HCT116 (cell line): ENCODE results near the gene JAK1. TPM values are rescaled to one million over a fixed set of nuclear protein-coding genes. Genes with fewer than 3 reads are reported as not detected.

Experiments
- ATAC-seq: fragments of 200-7000 bp; cut with Tn5 transposase; 2 replicates; pipeline ENCODE4 v1.9.1; 2020; ENCODE audit warnings: mild to moderate bottlenecking, moderate library complexity
- BruUV-seq: library from RNA; stranded (reverse); fragments of 400-500 nt; replicated peaks from 2 replicates; lab custom pipeline; 2021; lab: Mats Ljungman, UMichigan
- CTCF ChIA-PET: fragments of 300-600 bp; sonication (Branson Sonifier 250); formaldehyde crosslinking; loops from one replicate; lab custom pipeline; 2021; ENCODE audit warnings: antibody characterized with exemption; lab: Charles Lee
- POLR2A ChIA-PET: fragments of 300-600, 350-600 bp; sonication (Branson Sonifier 250); formaldehyde crosslinking; loops from one replicate; lab custom pipeline; 2021; ENCODE audit warnings: antibody characterized with exemption; lab: Charles Lee
- RAD21 ChIA-PET, 2 experiments: fragments of 300-600 bp; sonication (Branson Sonifier 250); formaldehyde crosslinking; loops; one replicate each; lab custom pipeline; 2023; ENCODE audit warnings: low total read pairs in 2 of 2; ENCODE audit not compliant: uncharacterized antibody in 2 of 2, unreplicated experiment in 2 of 2, low non-redundant PET in 1 of 2; lab: Charles Lee
- DNase-seq: peaks from one replicate; pipeline ENCODE4 v3.0.0-alpha.2; 2010; ENCODE audit warnings: low read depth, low spot score
- H2AFZ ChIP-seq: fragments of 200-600 bp; shearing (Covaris generic), sonication (generic); 2 replicates; pipeline ENCODE4 v1.6.1; 2017; ENCODE audit warnings: low read depth, mixed run types, mixed read lengths, antibody characterized with exemption, low read length; ENCODE audit not compliant: poor library complexity, severe bottlenecking
- H3K27ac ChIP-seq: 2 replicates; pipeline ENCODE4 v1.5.1; 2012; ENCODE audit warnings: low read depth, low read length
- H3K27me3 ChIP-seq: fragments of 200-600 bp; sonication (generic); 2 replicates; pipeline ENCODE4 v1.6.1; 2016; ENCODE audit warnings: mixed run types, low read length, mixed read lengths; ENCODE audit not compliant: insufficient read depth
- H3K36me3 ChIP-seq, 2 experiments: fragments of 200-500 bp in 1 of 2; fragments of 200-600 bp in 1 of 2; sonication (Bioruptor generic) in 1 of 2; sonication (generic) in 1 of 2; 2 replicates each; pipeline versions ENCODE4 v1.5.1 to v1.6.1; 2014 to 2016; ENCODE audit warnings: low read length in 2 of 2, inconsistent platforms in 1 of 2, mixed read lengths in 1 of 2, mixed run types in 1 of 2; ENCODE audit not compliant: insufficient read depth in 2 of 2, control insufficient read depth in 1 of 2
- H3K4me1 ChIP-seq, 2 experiments: fragments of 200-600 bp in 1 of 2; sonication (generic) in 1 of 2; 2 replicates each; pipeline versions ENCODE4 v1.5.1 to v1.6.1; 2012 to 2017; ENCODE audit warnings: low read length in 2 of 2, inconsistent platforms in 1 of 2, mild to moderate bottlenecking in 1 of 2, mixed read lengths in 1 of 2, mixed run types in 1 of 2, moderate library complexity in 1 of 2; ENCODE audit not compliant: insufficient read depth in 2 of 2, control insufficient read depth in 1 of 2
- H3K4me2 ChIP-seq: fragments of 200-600 bp; sonication (generic); 2 replicates; pipeline ENCODE4 v1.6.1; 2017; ENCODE audit warnings: mixed run types, low read length, mixed read lengths
- H3K4me3 ChIP-seq, 2 experiments: fragments of 200-600 bp in 1 of 2; sonication (generic) in 1 of 2; replicated peaks in 1 of 2; 2 replicates each; pipeline ENCODE4 v1.5.1; 2011 to 2016; ENCODE audit warnings: low read length in 2 of 2, control low read depth in 1 of 2, low read depth in 1 of 2, mild to moderate bottlenecking in 1 of 2, mixed read lengths in 1 of 2, mixed run types in 1 of 2
- H3K79me2 ChIP-seq: fragments of 200-600 bp; sonication (generic); 2 replicates; pipeline ENCODE4 v1.6.1; 2017; ENCODE audit warnings: mild to moderate bottlenecking, mixed run types, low read length, moderate library complexity, mixed read lengths; ENCODE audit not compliant: insufficient read depth
- H3K9ac ChIP-seq: fragments of 200-600 bp; sonication (generic); 2 replicates; pipeline ENCODE4 v1.6.1; 2016; ENCODE audit warnings: low read length, mixed read lengths
- H3K9me2 ChIP-seq: fragments of 200-600 bp; sonication (generic), shearing (Covaris generic); 2 replicates; pipeline ENCODE4 v1.6.1; 2017; ENCODE audit warnings: mixed run types, mild to moderate bottlenecking, moderate library complexity; ENCODE audit not compliant: insufficient read depth
- H3K9me3 ChIP-seq, 2 experiments: fragments of 200-500 bp in 1 of 2; fragments of 200-600 bp in 1 of 2; sonication (Bioruptor generic) in 1 of 2; sonication (generic) in 1 of 2; 2 replicates each; pipeline ENCODE4 v1.6.1; 2014 to 2017; ENCODE audit warnings: low read length in 2 of 2, mixed read lengths in 2 of 2, inconsistent platforms in 1 of 2, low read depth in 1 of 2, mild to moderate bottlenecking in 1 of 2, mixed run types in 1 of 2, moderate library complexity in 1 of 2; ENCODE audit not compliant: control insufficient read depth in 1 of 2, insufficient read depth in 1 of 2
- H4K20me1 ChIP-seq: fragments of 200-600 bp; sonication (generic), shearing (Covaris generic); 2 replicates; pipeline ENCODE4 v1.6.1; 2017; ENCODE audit warnings: mixed run types, mild to moderate bottlenecking, moderate library complexity; ENCODE audit not compliant: insufficient read depth
- ATF3 ChIP-seq: IDR thresholded peaks from 2 replicates; pipeline ENCODE4 v1.6.1; 2012
- CBX3 ChIP-seq: IDR thresholded peaks from 2 replicates; pipeline ENCODE4 v1.6.1; 2012; ENCODE audit warnings: low read depth
- CEBPB ChIP-seq: IDR thresholded peaks from 2 replicates; pipeline ENCODE4 v1.6.1; 2012; ENCODE audit warnings: low read depth
- CTCF ChIP-seq, 3 experiments: fragments of 200-600 bp in 1 of 3; sonication (generic) in 1 of 3; IDR thresholded peaks in 2 of 3; conservative IDR thresholded peaks in 1 of 3; 2 replicates each; pipeline ENCODE4 v1.5.1; 2012 to 2017; ENCODE audit warnings: low read depth in 2 of 3, low read length in 2 of 3, antibody characterized with exemption in 1 of 3, borderline replicate concordance in 1 of 3, control low read depth in 1 of 3, mild to moderate bottlenecking in 1 of 3, mixed read lengths in 1 of 3, mixed run types in 1 of 3, moderate library complexity in 1 of 3; ENCODE audit not compliant: insufficient read depth in 1 of 3
- EGR1 ChIP-seq: IDR thresholded peaks from 2 replicates; pipeline ENCODE4 v1.6.1; 2012; ENCODE audit warnings: low read depth
- ELF1 ChIP-seq: IDR thresholded peaks from 2 replicates; pipeline ENCODE4 v1.6.1; 2012; ENCODE audit warnings: low read depth, borderline replicate concordance
- FOSL1 ChIP-seq: IDR thresholded peaks from 2 replicates; pipeline ENCODE4 v1.6.1; 2012; ENCODE audit warnings: low read depth
- JUND ChIP-seq: IDR thresholded peaks from 2 replicates; pipeline ENCODE4 v1.6.1; 2012
- POLR2A ChIP-seq: IDR thresholded peaks from 2 replicates; pipeline ENCODE4 v1.7.0; 2011; ENCODE audit warnings: borderline replicate concordance; ENCODE audit not compliant: insufficient read depth, insufficient read length; ENCODE audit errors: extremely low read depth
- SIN3A ChIP-seq: IDR thresholded peaks from 2 replicates; pipeline ENCODE4 v1.6.1; 2012; ENCODE audit warnings: low read depth
- SP1 ChIP-seq: IDR thresholded peaks from 2 replicates; pipeline ENCODE4 v1.6.1; 2012; ENCODE audit warnings: low read depth
- SRF ChIP-seq: IDR thresholded peaks from 2 replicates; pipeline ENCODE4 v1.6.1; 2012; ENCODE audit warnings: low read depth
- TCF7L2 ChIP-seq: IDR thresholded peaks from 2 replicates; pipeline ENCODE4 v1.7.0; 2011; ENCODE audit warnings: borderline replicate concordance, inconsistent platforms; ENCODE audit not compliant: insufficient read depth, insufficient read length; ENCODE audit errors: extremely low read depth
- YY1 ChIP-seq: IDR thresholded peaks from 2 replicates; pipeline ENCODE4 v1.6.1; 2011; ENCODE audit warnings: low read length, low read depth, moderate library complexity, mild to moderate bottlenecking; ENCODE audit not compliant: insufficient replicate concordance; ENCODE audit errors: extremely low read depth
- ZBTB33 ChIP-seq: IDR thresholded peaks from 2 replicates; pipeline ENCODE4 v1.6.1; 2011; ENCODE audit warnings: mild to moderate bottlenecking, low read length, moderate library complexity; ENCODE audit not compliant: insufficient replicate concordance; ENCODE audit errors: extremely low read depth
- ZFX ChIP-seq: fragments of 450-650 bp; IDR thresholded peaks from 2 replicates; pipeline ENCODE4 v1.6.1; 2017
- intact Hi-C: fragments of 100-400 bp; cut with micrococcal nuclease; formaldehyde crosslinking; loops from 2 replicates; pipeline ENCODE4 v1.10.0; 2022
- total RNA-seq: library from RNA; stranded (reverse); gene quantifications from one replicate; pipeline ENCODE4 v1.2.1, GENCODE V29; 2021; ENCODE audit not compliant: unreplicated experiment

JAK1 gene
- total RNA-seq, 1 experiment from 2014 or later = 53.2 TPM

- H4K20me1 ChIP-seq = no peaks in the 10 kb centered on the region; the same call in 1 of the 2 replicates
- H3K36me3 ChIP-seq = no peaks in the 10 kb centered on the region
- H3K9me2 ChIP-seq = no peaks in the 10 kb centered on the region
- no peak for ATAC-seq
- CTCF ChIA-PET = no interaction called here
- RAD21 ChIA-PET = no interaction called here
- TF ChIP-seq SRF = no peak
- no peak for TF ChIP-seq TCF7L2
- no peak for TF ChIP-seq EGR1
- no peak for TF ChIP-seq POLR2A
- TF ChIP-seq CEBPB = no peak
- TF ChIP-seq SIN3A = no peak
- no peak for TF ChIP-seq YY1
- TF ChIP-seq ELF1 = no peak
- no peak for TF ChIP-seq FOSL1
- no peak for TF ChIP-seq ZBTB33
- TF ChIP-seq SP1 = no peak
- TF ChIP-seq CBX3 = no peak
- no peak for TF ChIP-seq ATF3
- TF ChIP-seq JUND = no peak
- TF ChIP-seq ZFX = no peak
- no peak for TF ChIP-seq CTCF (IDR thresholded peaks at IDR 0.05 in 2 of 3, conservative IDR thresholded peaks at IDR 0.05 in 1 of 3; ENCODE audit: borderline replicate concordance in 1 of 3, insufficient read depth in 1 of 3, low read depth in 2 of 3, low read length in 2 of 3)
- TF ChIP-seq, all 23 proteins: peak for 0
- H3K4me1 ChIP-seq = peaks cover 30 to 46% of the 10 kb centered on the region in 2 experiments
- H2AFZ ChIP-seq = no peak overlapping the region
- no TSS peak for BruUV-seq
- intact Hi-C loops = no loop called here
- H3K79me2 ChIP-seq = peaks cover 17% of the 10 kb centered on the region
- POLR2A ChIA-PET = no interaction called here
- no peak overlapping the region for H3K27ac ChIP-seq
- DNase-seq = no peak
- H3K4me3 ChIP-seq = no peak overlapping the region
- no peaks in the 10 kb centered on the region; the same call in 1 of the 2 replicates for H3K27me3 ChIP-seq
- H3K9me3 ChIP-seq = no peaks in the 10 kb centered on the region
- H3K4me2 ChIP-seq = no peak overlapping the region
- H3K9ac ChIP-seq = no peak overlapping the region
Measured at GRCh38 chr1:64900916-64901315, 65.4 kb downstream of the JAK1 start.
